Stomach (tissue), 9 donors: ENCODE measurements around the gene DDX51. TPM values are rescaled to one million over a fixed set of nuclear protein-coding genes. Genes with fewer than 3 reads are reported as not detected.
"Not testable (repeated sequence)": the region's sequence is repeated elsewhere in the genome, so short reads cannot be mapped to it uniquely, and the experiment has no call there.

Experiments used
- DNase-seq, 2 donors: peaks; one replicate each; pipeline versions ENCODE4 v3.0.0 to v3.0.0-alpha.2; 2013 to 2019
- H3K27ac ChIP-seq, 5 donors: fragments of 200-600 bp in 4 of 5; sonication (generic) in 4 of 5; one replicate each; pipeline ENCODE4 v1.5.1; 2013 to 2019; ENCODE audit warnings: mild to moderate bottlenecking in 1 of 5, moderate library complexity in 1 of 5
- H3K27me3 ChIP-seq, 3 donors: fragments of 200-600 bp; sonication (generic); one replicate each; pipeline ENCODE4 v1.5.1; 2017 to 2019; ENCODE audit warnings: mixed run types in 1 of 3
- H3K36me3 ChIP-seq, 4 donors: fragments of 200-600 bp; sonication (generic); 1 replicate in 3 of 4; 2 replicates in 1 of 4; pipeline ENCODE4 v1.5.1; 2016 to 2019
- H3K4me1 ChIP-seq, 4 donors: fragments of 200-600 bp; sonication (generic); one replicate each; pipeline ENCODE4 v1.5.1; 2016 to 2019
- H3K4me3 ChIP-seq, 4 donors: fragments of 200-600 bp; sonication (generic) in 3 of 4; one replicate each; pipeline ENCODE4 v1.5.1; 2016 to 2019; ENCODE audit warnings: mild to moderate bottlenecking in 1 of 4
- H3K9me3 ChIP-seq, 4 donors: fragments of 200-600 bp; sonication (generic); one replicate each; pipeline ENCODE4 v1.5.1; 2016 to 2019
- EP300 ChIP-seq: sonication (generic); formaldehyde crosslinking; IDR thresholded peaks from one replicate; pipeline ENCODE4 v1.6.1; 2017; ENCODE audit warnings: antibody characterized with exemption
- POLR2A ChIP-seq, 4 donors: fragments of 450-650 bp; IDR thresholded peaks; one replicate each; pipeline ENCODE4 v1.6.1; 2016; ENCODE audit warnings: antibody characterized with exemption in 4 of 4, control low read depth in 2 of 4, mild to moderate bottlenecking in 1 of 4, moderate library complexity in 1 of 4
- POLR2AphosphoS5 ChIP-seq, 3 donors: sonication (generic); formaldehyde crosslinking; IDR thresholded peaks; one replicate each; pipeline ENCODE4 v1.6.1; 2016; ENCODE audit warnings: antibody characterized with exemption in 3 of 3
- WGBS, 5 donors: extraction: QIAGEN DNeasy Blood & Tissue Kit in 3 of 5; methylation state at CpG; one replicate each; pipeline versions ENCODE4 v1.1.5 to v1.1.7; 2013 to 2018; 5-methylcytosine and 5-hydroxymethylcytosine counted together
- intact Hi-C: fragments of 100-400 bp; cut with DNase I; formaldehyde crosslinking; loops from one replicate; pipeline ENCODE4 v1.15.1; 2023; ENCODE audit warnings: low total_unique reads
- polyA plus RNA-seq, 3 donors: library from polyadenylated mRNA; stranded (reverse); fragments of 200-250 nt; gene quantifications; one replicate each; pipeline ENCODE4 v1.2.3, GENCODE V29; 2013
- total RNA-seq, 5 donors: library from RNA; depleted of rRNA; stranded (reverse); fragments of >200 nt; gene quantifications; one replicate each; pipeline versions ENCODE4 v1.1.0 to v1.2.3, GENCODE V29; 2014 to 2016
- TF ChIP-seq, protein P1 (sequence below), 7 experiments: fragments of 450-650 bp in 4 of 7; fragments of 200-600 bp in 3 of 7; sonication (generic) in 3 of 7; IDR thresholded peaks; one replicate each; pipeline ENCODE4 v1.5.1; 2016 to 2019; ENCODE audit warnings: antibody characterized with exemption in 7 of 7, control low read depth in 2 of 7, mild to moderate bottlenecking in 1 of 7
- donor health status: healthy with polysubstance abuse.
- donor health status: Bipolar disorder and iron deficiency.
- donor health status: healthy.

The DDX51 gene
- total and polyA plus RNA-seq, 8 donors = 6.6 to 69.5 (median 13.2) TPM

DNA sequence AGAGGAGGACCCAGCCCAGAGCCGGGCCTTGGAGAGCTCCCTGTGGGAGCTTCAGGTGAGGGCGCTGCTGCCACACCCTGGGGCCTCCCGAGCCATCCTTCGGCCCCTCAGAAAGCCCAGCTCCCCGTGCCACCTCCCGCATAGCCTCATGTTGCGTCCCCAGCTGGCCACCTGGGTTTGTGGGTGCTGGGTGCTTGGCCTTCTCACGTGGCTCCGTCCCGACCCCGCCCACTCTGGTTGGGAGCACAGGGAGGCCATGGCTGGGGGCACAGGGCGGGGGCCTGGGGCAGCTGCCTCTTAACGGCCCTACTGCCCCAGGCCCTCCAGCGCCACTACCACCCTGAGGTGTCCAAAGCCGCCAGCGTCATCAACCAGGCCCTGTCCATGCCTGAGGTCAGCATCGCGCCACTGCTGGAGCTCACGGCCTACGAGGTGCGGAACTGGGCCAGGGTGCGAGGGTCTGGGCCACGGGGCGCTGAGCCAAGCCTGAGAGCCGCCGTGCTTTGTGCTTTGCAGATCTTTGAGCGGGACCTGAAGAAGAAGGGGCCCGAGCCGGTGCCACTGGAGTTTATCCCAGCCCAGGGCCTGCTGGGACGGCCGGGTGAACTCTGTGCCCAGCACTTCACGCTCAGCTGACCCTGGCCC is 7.8 kb upstream of the DDX51 start:
- Histone ChIP-seq H3K36me3 (peaks cover 13 to 57% (median 44%) of the 10 kb centered on the region in 4 donors), H3K27me3 (no peaks in the 10 kb centered on the region), H3K4me1 (peaks cover 0 to 14% (median 10%) of the 10 kb centered on the region in 4 donors), H3K4me3 (no peak overlapping the region), H3K27ac (no peak overlapping the region), H3K9me3 (no peaks in the 10 kb centered on the region)
- WGBS, 5 donors = 88 to 93% (median 91%) methylated on average over 5 to 32 of the region's 32 CpGs
- no peak for DNase-seq
- intact Hi-C loops = loop anchor here (5.0 kb wide), 1 partner anchor 65 kb away; no protein-coding TSS in a partner anchor
- no peak for TF ChIP-seq EP300
- TF ChIP-seq, protein P1, sequence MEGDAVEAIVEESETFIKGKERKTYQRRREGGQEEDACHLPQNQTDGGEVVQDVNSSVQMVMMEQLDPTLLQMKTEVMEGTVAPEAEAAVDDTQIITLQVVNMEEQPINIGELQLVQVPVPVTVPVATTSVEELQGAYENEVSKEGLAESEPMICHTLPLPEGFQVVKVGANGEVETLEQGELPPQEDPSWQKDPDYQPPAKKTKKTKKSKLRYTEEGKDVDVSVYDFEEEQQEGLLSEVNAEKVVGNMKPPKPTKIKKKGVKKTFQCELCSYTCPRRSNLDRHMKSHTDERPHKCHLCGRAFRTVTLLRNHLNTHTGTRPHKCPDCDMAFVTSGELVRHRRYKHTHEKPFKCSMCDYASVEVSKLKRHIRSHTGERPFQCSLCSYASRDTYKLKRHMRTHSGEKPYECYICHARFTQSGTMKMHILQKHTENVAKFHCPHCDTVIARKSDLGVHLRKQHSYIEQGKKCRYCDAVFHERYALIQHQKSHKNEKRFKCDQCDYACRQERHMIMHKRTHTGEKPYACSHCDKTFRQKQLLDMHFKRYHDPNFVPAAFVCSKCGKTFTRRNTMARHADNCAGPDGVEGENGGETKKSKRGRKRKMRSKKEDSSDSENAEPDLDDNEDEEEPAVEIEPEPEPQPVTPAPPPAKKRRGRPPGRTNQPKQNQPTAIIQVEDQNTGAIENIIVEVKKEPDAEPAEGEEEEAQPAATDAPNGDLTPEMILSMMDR (IDR thresholded peaks at IDR 0.05) = no peak
- TF ChIP-seq POLR2AphosphoS5 (IDR thresholded peaks at IDR 0.05) = no peak
- no peak for TF ChIP-seq POLR2A (IDR thresholded peaks at IDR 0.05)

DNA sequence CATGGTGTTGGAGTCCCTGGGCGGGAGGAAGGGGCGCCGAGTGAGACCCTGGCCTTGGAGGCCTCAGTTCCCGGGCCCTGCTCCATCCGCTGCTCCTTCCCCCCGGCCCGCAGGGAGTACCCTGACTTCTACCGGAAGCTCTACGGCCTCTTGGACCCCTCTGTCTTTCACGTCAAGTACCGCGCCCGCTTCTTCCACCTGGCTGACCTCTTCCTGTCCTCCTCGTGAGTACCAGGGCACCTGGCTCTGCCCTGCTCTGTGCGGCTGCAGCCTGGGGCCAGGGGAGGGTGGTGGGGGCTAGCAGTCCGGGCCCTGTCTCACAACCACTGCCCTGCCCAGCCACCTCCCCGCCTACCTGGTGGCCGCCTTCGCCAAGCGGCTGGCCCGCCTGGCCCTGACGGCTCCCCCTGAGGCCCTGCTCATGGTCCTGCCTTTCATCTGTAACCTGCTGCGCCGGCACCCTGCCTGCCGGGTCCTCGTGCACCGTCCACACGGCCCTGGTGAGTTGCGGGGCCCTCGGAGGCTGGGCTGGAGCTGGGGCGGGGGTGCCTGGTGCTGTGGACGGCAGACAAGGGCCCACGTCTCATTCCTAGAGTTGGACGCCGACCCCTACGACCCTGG is 7.1 kb upstream of the DDX51 start:
- Histone ChIP-seq H3K4me1 (peaks cover 0 to 20% (median 13%) of the 10 kb centered on the region in 4 donors), H3K27ac (no peak overlapping the region), H3K36me3 (peaks cover 13 to 58% (median 46%) of the 10 kb centered on the region in 4 donors), H3K4me3 (no peak overlapping the region), H3K27me3 (no peaks in the 10 kb centered on the region), H3K9me3 (no peaks in the 10 kb centered on the region)
- DNase-seq = no peak
- WGBS, 5 donors = 92 to 95% (median 93%) methylated on average over 29 to 36 of the region's 36 CpGs
- TF ChIP-seq, protein P1 (IDR thresholded peaks at IDR 0.05) = no peak
- no peak for TF ChIP-seq EP300
- no peak for TF ChIP-seq POLR2AphosphoS5 (IDR thresholded peaks at IDR 0.05)
- TF ChIP-seq POLR2A (IDR thresholded peaks at IDR 0.05) = no peak
- intact Hi-C loops = loop anchor here (5.0 kb wide), 1 partner anchor 66 kb away; no protein-coding TSS in a partner anchor

DNA sequence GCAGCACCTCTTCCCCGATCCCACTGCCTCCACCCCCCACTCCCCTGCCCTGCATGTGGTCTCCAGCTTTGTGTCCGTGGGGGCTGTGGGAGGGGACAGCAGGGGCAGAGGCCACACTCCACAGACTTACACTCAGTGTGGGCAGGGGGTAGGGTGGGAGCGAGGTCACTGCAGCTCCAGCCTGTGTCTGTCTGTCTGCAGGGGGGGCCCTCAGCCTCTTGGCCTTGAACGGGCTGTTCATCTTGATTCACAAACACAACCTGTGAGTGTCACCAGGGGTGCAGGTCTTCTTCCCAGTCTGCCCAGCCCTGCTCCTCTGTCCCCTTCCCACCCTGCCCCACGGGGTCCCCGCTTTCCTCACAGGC is 6.6 kb upstream of the DDX51 start:
- DNase-seq = no peak
- Histone ChIP-seq H3K27me3 (no peaks in the 10 kb centered on the region), H3K9me3 (no peaks in the 10 kb centered on the region), H3K4me1 (peaks cover 0 to 25% (median 16%) of the 10 kb centered on the region in 4 donors), H3K4me3 (no peak overlapping the region), H3K27ac (no peak overlapping the region), H3K36me3 (peaks cover 13 to 58% (median 51%) of the 10 kb centered on the region in 4 donors)
- 86 to 95% (median 89%) methylated on average over 3 to 6 of the region's 6 CpGs for WGBS, 5 donors
- TF ChIP-seq POLR2A (IDR thresholded peaks at IDR 0.05) (no peak), EP300 (no peak), POLR2AphosphoS5 (IDR thresholded peaks at IDR 0.05) (no peak)
- intact Hi-C loops = loop anchor here (5.0 kb wide), 1 partner anchor 67 kb away; no protein-coding TSS in a partner anchor

DNA sequence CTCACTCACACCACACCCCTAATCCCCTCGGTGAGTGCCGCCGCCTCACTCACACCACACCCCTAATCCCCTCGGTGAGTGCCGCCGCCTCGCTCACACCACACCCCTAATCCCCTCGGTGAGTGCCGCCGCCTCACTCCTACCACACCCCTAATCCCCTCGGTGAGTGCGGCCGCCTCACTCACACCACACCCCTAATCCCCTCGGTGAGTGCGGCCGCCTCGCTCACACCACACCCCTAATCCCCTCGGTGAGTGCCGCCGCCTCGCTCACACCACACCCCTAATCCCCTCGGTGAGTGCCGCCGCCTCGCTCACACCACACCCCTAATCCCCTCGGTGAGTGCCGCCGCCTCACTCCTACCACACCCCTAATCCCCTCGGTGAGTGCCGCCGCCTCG is 5.4 kb upstream of the DDX51 start:
- peaks cover 13 to 60% (median 53%) of the 10 kb centered on the region in 4 donors for H3K36me3 ChIP-seq
- H3K27ac ChIP-seq, H3K27me3 ChIP-seq, intact Hi-C loops, H3K9me3 ChIP-seq, DNase-seq, H3K4me3 ChIP-seq: not testable (repeated sequence)
- WGBS, 5 donors = 87 to 94% (median 93%) methylated on average over 11 to 23 of the region's 32 CpGs; no CpG with 5 or more reads in 2 of the 5 donors
- peaks cover 10 to 38% (median 27%) of the 10 kb centered on the region in 4 donors for H3K4me1 ChIP-seq

DNA sequence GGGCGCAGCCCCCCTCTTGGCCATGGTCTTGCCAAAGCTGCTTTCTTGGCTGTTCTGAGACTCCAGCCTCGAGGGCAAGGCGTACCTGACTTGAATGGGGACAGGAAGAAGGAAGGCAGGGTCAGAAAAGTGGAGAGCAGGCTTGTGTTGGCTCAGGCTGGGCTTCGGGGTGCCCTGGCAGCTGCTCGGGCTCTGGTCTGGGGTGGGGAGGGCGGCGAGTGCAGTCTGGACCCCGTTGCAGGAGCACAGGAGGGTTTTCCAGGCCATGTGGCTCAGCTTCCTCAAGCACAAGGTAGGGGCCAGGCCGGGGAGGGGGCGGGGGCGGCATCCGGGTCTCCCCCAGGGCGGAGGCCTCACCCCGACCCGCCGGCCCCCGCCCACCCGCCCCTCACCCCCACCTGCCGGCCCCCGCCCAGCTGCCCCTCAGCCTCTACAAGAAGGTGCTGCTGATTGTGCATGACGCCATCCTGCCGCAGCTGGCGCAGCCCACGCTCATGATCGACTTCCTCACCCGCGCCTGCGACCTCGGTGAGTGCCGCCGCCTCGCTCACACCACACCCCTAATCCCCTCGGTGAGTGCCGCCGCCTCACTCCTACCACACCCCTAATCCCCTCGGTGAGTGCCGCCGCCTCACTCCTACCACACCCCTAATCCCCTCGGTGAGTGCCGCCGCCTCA is 4.4 kb upstream of the DDX51 start:
- Histone ChIP-seq H3K27me3 (no peaks in the 10 kb centered on the region), H3K4me1 (peaks cover 10 to 32% (median 19%) of the 10 kb centered on the region in 4 donors), H3K27ac (no peak overlapping the region), H3K36me3 (peaks cover 13 to 60% (median 53%) of the 10 kb centered on the region in 4 donors), H3K9me3 (no peaks in the 10 kb centered on the region), H3K4me3 (no peak overlapping the region)
- TF ChIP-seq EP300 (no peak), POLR2AphosphoS5 (IDR thresholded peaks at IDR 0.05) (no peak), POLR2A (IDR thresholded peaks at IDR 0.05) (no peak)
- TF ChIP-seq, protein P1 (IDR thresholded peaks at IDR 0.05) = no peak
- 89 to 94% (median 93%) methylated on average over 15 to 41 of the region's 41 CpGs for WGBS, 5 donors
- intact Hi-C loops = no loop called here
- DNase-seq = no peak
